WTC11 (cell line): Measurements from ENCODE around the gene TENT4B. TPM values are rescaled to one million over a fixed set of nuclear protein-coding genes. Genes with fewer than 3 reads are reported as not detected.

Experiments used
- ATAC-seq: fragments of 200-7000 bp; cut with Tn5 transposase; 2 replicates; pipeline ENCODE4 v1.10.0; 2021; ENCODE audit warnings: mild to moderate bottlenecking, moderate library complexity
- CTCF ChIA-PET: fragments of 300-600 bp; sonication (Branson Sonifier 250); formaldehyde crosslinking; loops from one replicate; lab custom pipeline; 2021; ENCODE audit warnings: antibody characterized with exemption; lab: Charles Lee
- POLR2A ChIA-PET: fragments of 350-600 bp; sonication (Branson Sonifier 250); formaldehyde crosslinking; loops from one replicate; lab custom pipeline; 2021; ENCODE audit warnings: antibody characterized with exemption; lab: Charles Lee
- DNase-seq: peaks from one replicate; pipeline ENCODE4 v3.0.0; 2021; ENCODE audit warnings: low spot score
- H3K27ac Mint-ChIP-seq: 2 replicates; pipeline ENCODE4 v1.8.0; 2021; ENCODE audit warnings: mixed read lengths
- H3K27me3 Mint-ChIP-seq: 2 replicates; pipeline ENCODE4 v1.8.0; 2021; ENCODE audit warnings: low read depth, mild to moderate bottlenecking, moderate library complexity, mixed read lengths
- H3K36me3 Mint-ChIP-seq: 2 replicates; pipeline ENCODE4 v1.8.0; 2021; ENCODE audit warnings: mixed read lengths
- H3K4me1 Mint-ChIP-seq: 2 replicates; pipeline ENCODE4 v1.8.0; 2022; ENCODE audit warnings: mixed read lengths
- H3K4me3 Mint-ChIP-seq: 2 replicates; pipeline ENCODE4 v1.8.0; 2021; ENCODE audit warnings: mild to moderate bottlenecking, moderate library complexity, mixed read lengths
- H3K9me3 Mint-ChIP-seq: 2 replicates; pipeline ENCODE4 v1.8.0; 2021; ENCODE audit warnings: mixed read lengths
- ATF3 ChIP-seq: sonication (generic); formaldehyde crosslinking; conservative IDR thresholded peaks from 2 replicates; pipeline ENCODE4 v1.8.1; 2022; ENCODE audit warnings: mild to moderate bottlenecking, missing genetic modification reagents
- CREB1 ChIP-seq: sonication (generic); formaldehyde crosslinking; IDR thresholded peaks from 2 replicates; pipeline ENCODE4 v1.8.0; 2023; ENCODE audit warnings: mild to moderate bottlenecking, missing genetic modification reagents
- ETV6 ChIP-seq: sonication (generic); formaldehyde crosslinking; IDR thresholded peaks from 2 replicates; pipeline ENCODE4 v1.8.1; 2022; ENCODE audit warnings: mild to moderate bottlenecking, missing genetic modification reagents
- GABPB1 ChIP-seq: sonication (generic); formaldehyde crosslinking; IDR thresholded peaks from 2 replicates; pipeline ENCODE4 v1.8.1; 2023; ENCODE audit warnings: mild to moderate bottlenecking, missing genetic modification reagents
- IRF1 ChIP-seq: sonication (generic); formaldehyde crosslinking; IDR thresholded peaks from 2 replicates; pipeline ENCODE4 v1.8.0; 2023; ENCODE audit warnings: missing genetic modification reagents
- JAZF1 ChIP-seq: fragments of 250-450 bp; sonication (Bioruptor Pico); IDR thresholded peaks from 2 replicates; pipeline ENCODE4 v1.9.0; 2021; ENCODE audit warnings: moderate library complexity, mild to moderate bottlenecking, inconsistent platforms
- KAT7 ChIP-seq: sonication (generic); formaldehyde crosslinking; IDR thresholded peaks from 2 replicates; pipeline ENCODE4 v1.8.1; 2023; ENCODE audit warnings: missing genetic modification reagents, mild to moderate bottlenecking, borderline replicate concordance
- MAX ChIP-seq: sonication (generic); formaldehyde crosslinking; IDR thresholded peaks from 2 replicates; pipeline ENCODE4 v1.8.0; 2022; ENCODE audit warnings: mild to moderate bottlenecking, missing genetic modification reagents
- NFYB ChIP-seq: sonication (generic); formaldehyde crosslinking; conservative IDR thresholded peaks from 2 replicates; pipeline ENCODE4 v1.8.0; 2022; ENCODE audit warnings: low read depth, missing genetic modification reagents
- NR1H2 ChIP-seq: sonication (generic); formaldehyde crosslinking; IDR thresholded peaks from 2 replicates; pipeline ENCODE4 v1.9.0; 2021; ENCODE audit warnings: mild to moderate bottlenecking, moderate library complexity, missing genetic modification reagents
- OVOL2 ChIP-seq: fragments of 250-450 bp; sonication (Bioruptor Pico); IDR thresholded peaks from 2 replicates; pipeline ENCODE4 v1.9.0; 2021; ENCODE audit warnings: mild to moderate bottlenecking, borderline replicate concordance
- PRDM15 ChIP-seq: sonication (generic); formaldehyde crosslinking; IDR thresholded peaks from 2 replicates; pipeline ENCODE4 v1.8.0; 2022; ENCODE audit warnings: missing genetic modification reagents
- PRRX2 ChIP-seq: fragments of 250-450 bp; sonication (Bioruptor Pico); IDR thresholded peaks from 2 replicates; pipeline ENCODE4 v1.8.0; 2021; ENCODE audit warnings: mild to moderate bottlenecking
- RELA ChIP-seq: sonication (generic); formaldehyde crosslinking; IDR thresholded peaks from 2 replicates; pipeline ENCODE4 v1.8.1; 2022; ENCODE audit warnings: missing genetic modification reagents, mild to moderate bottlenecking, borderline replicate concordance
- SOX15 ChIP-seq: fragments of 250-450 bp; sonication (Bioruptor Pico); IDR thresholded peaks from 2 replicates; pipeline ENCODE4 v1.9.0; 2021; ENCODE audit warnings: mild to moderate bottlenecking
- SP1 ChIP-seq: sonication (generic); formaldehyde crosslinking; conservative IDR thresholded peaks from 2 replicates; pipeline ENCODE4 v1.8.1; 2022; ENCODE audit warnings: missing genetic modification reagents
- ZNF138 ChIP-seq: sonication (generic); formaldehyde crosslinking; conservative IDR thresholded peaks from 2 replicates; pipeline ENCODE4 v1.8.1; 2022; ENCODE audit warnings: mild to moderate bottlenecking, moderate library complexity, missing genetic modification reagents
- ZNF232 ChIP-seq: sonication (generic); formaldehyde crosslinking; IDR thresholded peaks from 2 replicates; pipeline ENCODE4 v1.8.0; 2022; ENCODE audit warnings: mild to moderate bottlenecking, missing genetic modification reagents
- ZNF671 ChIP-seq: fragments of 250-450 bp; sonication (Bioruptor Pico); IDR thresholded peaks from 2 replicates; pipeline ENCODE4 v1.8.0; 2021; ENCODE audit warnings: mild to moderate bottlenecking
- ZSCAN18 ChIP-seq: fragments of 250-450 bp; sonication (Bioruptor Pico); IDR thresholded peaks from 2 replicates; pipeline ENCODE4 v2.1.2; 2022; ENCODE audit warnings: mild to moderate bottlenecking, moderate library complexity
- total RNA-seq: library from RNA; stranded (reverse); gene quantifications from 3 replicates; pipeline ENCODE4 v1.2.3, GENCODE V29; 2021
- TF ChIP-seq, protein P1 (sequence below): sonication (generic); formaldehyde crosslinking; IDR thresholded peaks from 2 replicates; pipeline ENCODE4 v1.8.1; 2023; ENCODE audit warnings: mild to moderate bottlenecking, missing genetic modification reagents
- TF ChIP-seq, protein P2 (sequence below): sonication (generic); formaldehyde crosslinking; IDR thresholded peaks from 2 replicates; pipeline ENCODE4 v1.8.1; 2022; ENCODE audit warnings: mild to moderate bottlenecking, missing genetic modification reagents, moderate library complexity, borderline replicate concordance
- TF ChIP-seq, protein P3 (sequence below): sonication (generic); formaldehyde crosslinking; IDR thresholded peaks from 2 replicates; pipeline ENCODE4 v1.8.0; 2022; ENCODE audit warnings: mild to moderate bottlenecking, missing genetic modification reagents
- TF ChIP-seq, protein P4 (sequence below): fragments of 250-450 bp; sonication (Bioruptor Pico); IDR thresholded peaks from 2 replicates; pipeline ENCODE4 v1.9.0; 2021; ENCODE audit warnings: mild to moderate bottlenecking
- TF ChIP-seq, protein P5 (sequence below): sonication (generic); formaldehyde crosslinking; IDR thresholded peaks from 2 replicates; pipeline ENCODE4 v1.8.0; 2022; ENCODE audit warnings: mild to moderate bottlenecking, missing genetic modification reagents

TENT4B gene
- total RNA-seq, 1 experiment from 2014 or later: 14.3 TPM

GRCh38 chr16:50227120-50227519 is 74.0 kb downstream of the TENT4B start:
- CTCF ChIA-PET: interaction anchor here (2.1 kb wide), 1 partner anchor 17 kb away, joined by 6 read pairs; no protein-coding TSS in a partner anchor
- Mint-ChIP-seq H3K36me3 (peaks cover 27% of the 10 kb centered on the region), H3K4me3 (no peak overlapping the region), H3K9me3 (no peaks in the 10 kb centered on the region), H3K27ac (no peak overlapping the region), H3K27me3 (no peaks in the 10 kb centered on the region), H3K4me1 (no peaks in the 10 kb centered on the region)
- DNase-seq: no peak
- POLR2A ChIA-PET: no interaction called here
- no peak for ATAC-seq
- no peak for TF ChIP-seq RELA
- TF ChIP-seq JAZF1 (CRISPR knock-in tag): no peak
- no peak for TF ChIP-seq ETV6 (CRISPR knock-in tag)
- TF ChIP-seq, protein P1, sequence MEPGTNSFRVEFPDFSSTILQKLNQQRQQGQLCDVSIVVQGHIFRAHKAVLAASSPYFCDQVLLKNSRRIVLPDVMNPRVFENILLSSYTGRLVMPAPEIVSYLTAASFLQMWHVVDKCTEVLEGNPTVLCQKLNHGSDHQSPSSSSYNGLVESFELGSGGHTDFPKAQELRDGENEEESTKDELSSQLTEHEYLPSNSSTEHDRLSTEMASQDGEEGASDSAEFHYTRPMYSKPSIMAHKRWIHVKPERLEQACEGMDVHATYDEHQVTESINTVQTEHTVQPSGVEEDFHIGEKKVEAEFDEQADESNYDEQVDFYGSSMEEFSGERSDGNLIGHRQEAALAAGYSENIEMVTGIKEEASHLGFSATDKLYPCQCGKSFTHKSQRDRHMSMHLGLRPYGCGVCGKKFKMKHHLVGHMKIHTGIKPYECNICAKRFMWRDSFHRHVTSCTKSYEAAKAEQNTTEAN (CRISPR knock-in tag): no peak
- no peak for TF ChIP-seq ZSCAN18 (CRISPR knock-in tag)
- TF ChIP-seq, protein P2, sequence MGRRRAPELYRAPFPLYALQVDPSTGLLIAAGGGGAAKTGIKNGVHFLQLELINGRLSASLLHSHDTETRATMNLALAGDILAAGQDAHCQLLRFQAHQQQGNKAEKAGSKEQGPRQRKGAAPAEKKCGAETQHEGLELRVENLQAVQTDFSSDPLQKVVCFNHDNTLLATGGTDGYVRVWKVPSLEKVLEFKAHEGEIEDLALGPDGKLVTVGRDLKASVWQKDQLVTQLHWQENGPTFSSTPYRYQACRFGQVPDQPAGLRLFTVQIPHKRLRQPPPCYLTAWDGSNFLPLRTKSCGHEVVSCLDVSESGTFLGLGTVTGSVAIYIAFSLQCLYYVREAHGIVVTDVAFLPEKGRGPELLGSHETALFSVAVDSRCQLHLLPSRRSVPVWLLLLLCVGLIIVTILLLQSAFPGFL: no peak
- TF ChIP-seq NR1H2 (CRISPR knock-in tag): no peak
- no peak for TF ChIP-seq GABPB1 (CRISPR knock-in tag)
- no peak for TF ChIP-seq SOX15 (CRISPR knock-in tag)
- TF ChIP-seq ZNF232 (CRISPR knock-in tag): no peak
- no peak for TF ChIP-seq ATF3 (CRISPR knock-in tag)
- TF ChIP-seq, protein P3, sequence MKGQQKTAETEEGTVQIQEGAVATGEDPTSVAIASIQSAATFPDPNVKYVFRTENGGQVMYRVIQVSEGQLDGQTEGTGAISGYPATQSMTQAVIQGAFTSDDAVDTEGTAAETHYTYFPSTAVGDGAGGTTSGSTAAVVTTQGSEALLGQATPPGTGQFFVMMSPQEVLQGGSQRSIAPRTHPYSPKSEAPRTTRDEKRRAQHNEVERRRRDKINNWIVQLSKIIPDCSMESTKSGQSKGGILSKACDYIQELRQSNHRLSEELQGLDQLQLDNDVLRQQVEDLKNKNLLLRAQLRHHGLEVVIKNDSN (CRISPR knock-in tag): no peak
- no peak for TF ChIP-seq NFYB (CRISPR knock-in tag)
- TF ChIP-seq OVOL2: no peak
- TF ChIP-seq SP1: no peak
- no peak for TF ChIP-seq ZNF671 (CRISPR knock-in tag)
- TF ChIP-seq, all 79 proteins: peak for 0

DNA sequence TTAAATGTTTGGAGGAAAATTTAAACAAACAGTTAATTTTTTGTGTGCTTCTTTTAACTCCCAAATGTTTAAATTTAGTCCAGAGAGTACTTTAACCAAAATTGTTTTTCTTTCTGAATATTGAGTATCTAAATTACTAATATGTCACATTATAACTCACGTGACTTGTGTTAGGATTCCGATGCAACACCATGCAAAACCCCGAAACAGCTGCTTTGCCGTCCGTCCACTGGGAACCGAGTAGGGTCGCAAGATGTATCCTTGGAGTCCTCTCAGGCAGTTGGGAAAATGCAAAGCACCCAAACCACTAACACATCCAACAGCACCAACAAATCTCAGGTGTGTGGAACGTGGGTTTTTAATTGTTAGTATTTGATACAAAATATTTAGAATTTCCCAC is 74.6 kb downstream of the TENT4B start:
- DNase-seq: no peak
- Mint-ChIP-seq H3K36me3 (peaks cover 27% of the 10 kb centered on the region), H3K9me3 (no peaks in the 10 kb centered on the region), H3K27me3 (no peaks in the 10 kb centered on the region), H3K27ac (no peak overlapping the region), H3K4me3 (no peak overlapping the region), H3K4me1 (no peaks in the 10 kb centered on the region)
- CTCF ChIA-PET: interaction anchor here (2.1 kb wide), 1 partner anchor 17 kb away, joined by 6 read pairs; no protein-coding TSS in a partner anchor
- no peak for ATAC-seq
- POLR2A ChIA-PET: no interaction called here
- no peak for TF ChIP-seq PRRX2 (CRISPR knock-in tag)
- no peak for TF ChIP-seq PRDM15
- TF ChIP-seq SP1: no peak
- no peak for TF ChIP-seq SOX15 (CRISPR knock-in tag)
- TF ChIP-seq IRF1: no peak
- TF ChIP-seq MAX (CRISPR knock-in tag): no peak
- TF ChIP-seq, protein P4, sequence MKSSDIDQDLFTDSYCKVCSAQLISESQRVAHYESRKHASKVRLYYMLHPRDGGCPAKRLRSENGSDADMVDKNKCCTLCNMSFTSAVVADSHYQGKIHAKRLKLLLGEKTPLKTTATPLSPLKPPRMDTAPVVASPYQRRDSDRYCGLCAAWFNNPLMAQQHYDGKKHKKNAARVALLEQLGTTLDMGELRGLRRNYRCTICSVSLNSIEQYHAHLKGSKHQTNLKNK (CRISPR knock-in tag): no peak
- TF ChIP-seq, protein P5, sequence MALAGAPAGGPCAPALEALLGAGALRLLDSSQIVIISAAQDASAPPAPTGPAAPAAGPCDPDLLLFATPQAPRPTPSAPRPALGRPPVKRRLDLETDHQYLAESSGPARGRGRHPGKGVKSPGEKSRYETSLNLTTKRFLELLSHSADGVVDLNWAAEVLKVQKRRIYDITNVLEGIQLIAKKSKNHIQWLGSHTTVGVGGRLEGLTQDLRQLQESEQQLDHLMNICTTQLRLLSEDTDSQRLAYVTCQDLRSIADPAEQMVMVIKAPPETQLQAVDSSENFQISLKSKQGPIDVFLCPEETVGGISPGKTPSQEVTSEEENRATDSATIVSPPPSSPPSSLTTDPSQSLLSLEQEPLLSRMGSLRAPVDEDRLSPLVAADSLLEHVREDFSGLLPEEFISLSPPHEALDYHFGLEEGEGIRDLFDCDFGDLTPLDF (CRISPR knock-in tag): no peak
- no peak for TF ChIP-seq NFYB (CRISPR knock-in tag)
- no peak for TF ChIP-seq ZNF138 (CRISPR knock-in tag)
- no peak for TF ChIP-seq RELA
- TF ChIP-seq CREB1 (CRISPR knock-in tag): no peak
- no peak for TF ChIP-seq KAT7 (CRISPR knock-in tag)
